CD14-positive monocyte (primary cell): ENCODE measurements around the gene PPM1B. TPM values are rescaled to one million over a fixed set of nuclear protein-coding genes. Genes with fewer than 3 reads are reported as not detected.

ENCODE experiments used
- DNase-seq, 3 donors: peaks; one replicate each; pipeline ENCODE4 v3.0.0-alpha.2; 2011 to 2022
- H2AFZ ChIP-seq: 2 replicates; pipeline ENCODE4 v1.6.0; 2012; ENCODE audit warnings: mild to moderate bottlenecking, low read depth, low read length, inconsistent platforms; ENCODE audit not compliant: insufficient read depth, poor library complexity, severe bottlenecking
- H3K27ac ChIP-seq, 2 donors: 1 replicate in 1 of 2; 2 replicates in 1 of 2; pipeline ENCODE4 v1.5.1; 2012 to 2013; ENCODE audit warnings: low read length in 2 of 2, control low read depth in 1 of 2, inconsistent platforms in 1 of 2, low read depth in 1 of 2, mild to moderate bottlenecking in 1 of 2
- H3K27me3 ChIP-seq, 2 donors: one replicate each; pipeline versions ENCODE4 v1.6.0 to v1.6.1; 2011 to 2013; ENCODE audit warnings: low read length in 2 of 2; ENCODE audit not compliant: control insufficient read depth in 2 of 2, insufficient read depth in 2 of 2
- H3K36me3 ChIP-seq, 2 donors: replicated peaks in 1 of 2; 1 replicate in 1 of 2; 2 replicates in 1 of 2; pipeline versions ENCODE4 v1.5.1 to v1.6.1; 2012 to 2013; ENCODE audit warnings: low read length in 2 of 2, control low read depth in 1 of 2, inconsistent platforms in 1 of 2, mild to moderate bottlenecking in 1 of 2; ENCODE audit not compliant: insufficient read depth in 2 of 2, control insufficient read depth in 1 of 2
- H3K4me1 ChIP-seq, 2 donors: 1 replicate in 1 of 2; 2 replicates in 1 of 2; pipeline versions ENCODE4 v1.5.1 to v1.6.1; 2012 to 2013; ENCODE audit warnings: low read length in 2 of 2, control low read depth in 1 of 2, inconsistent platforms in 1 of 2, mild to moderate bottlenecking in 1 of 2, moderate library complexity in 1 of 2; ENCODE audit not compliant: insufficient read depth in 2 of 2, control insufficient read depth in 1 of 2
- H3K4me2 ChIP-seq: replicated peaks from 2 replicates; pipeline ENCODE3; 2012; ENCODE audit warnings: low read length, moderate library complexity, mild to moderate bottlenecking; ENCODE audit not compliant: poor library complexity, severe bottlenecking; ENCODE audit errors: extremely low read depth
- H3K4me3 ChIP-seq, 3 experiments: fragments of 200-600 bp in 1 of 3; sonication (generic) in 1 of 3; replicated peaks in 1 of 3; 1 replicate in 2 of 3; 2 replicates in 1 of 3; pipeline ENCODE4 v1.5.1; 2011 to 2013; ENCODE audit warnings: low read length in 3 of 3, mild to moderate bottlenecking in 3 of 3, control low read depth in 2 of 3, low read depth in 2 of 3, inconsistent platforms in 1 of 3, moderate library complexity in 1 of 3
- H3K79me2 ChIP-seq: 2 replicates; pipeline ENCODE4 v1.6.0; 2012; ENCODE audit warnings: mild to moderate bottlenecking, control low read depth, inconsistent platforms, low read length, moderate library complexity; ENCODE audit not compliant: insufficient read depth
- H3K9ac ChIP-seq: 2 replicates; pipeline ENCODE4 v1.6.0; 2017; ENCODE audit warnings: low read length, mild to moderate bottlenecking; ENCODE audit not compliant: insufficient read depth, poor library complexity, severe bottlenecking
- H3K9me3 ChIP-seq, 2 donors: replicated peaks in 1 of 2; 1 replicate in 1 of 2; 2 replicates in 1 of 2; pipeline versions ENCODE4 v1.5.1 to v1.6.1; 2012 to 2013; ENCODE audit warnings: low read length in 2 of 2, control low read depth in 1 of 2; ENCODE audit not compliant: control insufficient read depth in 1 of 2, insufficient read depth in 1 of 2
- H4K20me1 ChIP-seq: 2 replicates; pipeline ENCODE4 v1.6.0; 2012; ENCODE audit warnings: mild to moderate bottlenecking, low read length, control low read depth, moderate library complexity; ENCODE audit not compliant: insufficient read depth
- H3K27ac Mint-ChIP-seq, 7 donors: one replicate each; pipeline ENCODE4 v1.8.0; 2020; ENCODE audit warnings: mild to moderate bottlenecking in 7 of 7, mixed read lengths in 7 of 7, moderate library complexity in 6 of 7, inconsistent platforms in 2 of 7
- H3K27me3 Mint-ChIP-seq, 3 donors: one replicate each; pipeline ENCODE4 v1.8.0; 2021 to 2022; ENCODE audit warnings: low read depth in 3 of 3, mild to moderate bottlenecking in 3 of 3, mixed read lengths in 3 of 3, moderate library complexity in 3 of 3, inconsistent platforms in 1 of 3
- H3K36me3 Mint-ChIP-seq, 2 donors: one replicate each; pipeline ENCODE4 v1.8.0; 2020; ENCODE audit warnings: mixed read lengths in 2 of 2, inconsistent platforms in 1 of 2, mild to moderate bottlenecking in 1 of 2
- H3K4me1 Mint-ChIP-seq: one replicate; pipeline ENCODE4 v1.8.0; 2020; ENCODE audit warnings: mild to moderate bottlenecking, mixed read lengths
- H3K4me3 Mint-ChIP-seq, 2 donors: one replicate each; pipeline ENCODE4 v1.8.0; 2020; ENCODE audit warnings: mild to moderate bottlenecking in 2 of 2, mixed read lengths in 2 of 2, moderate library complexity in 1 of 2
- H3K9me3 Mint-ChIP-seq, 7 donors: one replicate each; pipeline ENCODE4 v1.8.0; 2020 to 2022; ENCODE audit warnings: mixed read lengths in 7 of 7, mild to moderate bottlenecking in 6 of 7, moderate library complexity in 6 of 7, inconsistent platforms in 2 of 7
- CTCF ChIP-seq: fragments of 200-600 bp; IDR thresholded peaks from one replicate; pipeline ENCODE4 v1.8.0; 2022; ENCODE audit warnings: antibody characterized with exemption, mild to moderate bottlenecking
- WGBS: methylation state at CpG from one replicate; pipeline ENCODE4 v1.1.5; 2013; ENCODE audit warnings: missing lambda C conversion rate; ENCODE audit not compliant: insufficient coverage; 5-methylcytosine and 5-hydroxymethylcytosine counted together
- intact Hi-C, 2 donors: fragments of 100-400 bp; cut with micrococcal nuclease; formaldehyde crosslinking; loops; one replicate each; pipeline versions ENCODE4 v1.15.0 to v1.15.1; 2023
- polyA plus RNA-seq, 3 donors: library from polyadenylated mRNA; depleted of rRNA in 1 of 3; unstranded in 2 of 3; stranded (reverse) in 1 of 3; fragments of 300-500 nt in 2 of 3; fragments of >200 nt in 1 of 3; fragmentation: Illumina TruSeq in 2 of 3; gene quantifications; 1 replicate in 2 of 3; 2 replicates in 1 of 3; pipeline ENCODE4 v1.2.3, GENCODE V29; 2012 to 2021

Gene PPM1B
- polyA plus RNA-seq, 3 donors = 17.7 to 34.6 (median 24.9) TPM

GRCh38 chr2:44192646-44193045 is 24.0 kb downstream of the PPM1B start:
- no peak overlapping the region for H2AFZ ChIP-seq
- TF ChIP-seq CTCF = no peak
- H3K27me3 Mint-ChIP-seq = peaks cover 0 to 3% (median 0%) of the 10 kb centered on the region in 3 donors
- intact Hi-C loops = no loop called here
- DNase-seq = no peak
- H3K36me3 Mint-ChIP-seq = peaks cover 18 to 22% of the 10 kb centered on the region in 2 donors
- no peak overlapping the region for H3K4me2 ChIP-seq
- peak overlapping the region in 1 of 2 donors; percentile 41 for H3K27ac ChIP-seq
- no CpG with 5 or more reads among the region's 1 CpG for WGBS
- H3K27me3 ChIP-seq = no peaks in the 10 kb centered on the region
- H3K4me1 ChIP-seq = peaks cover 30 to 40% of the 10 kb centered on the region in 2 donors
- peaks cover 0 to 24% of the 10 kb centered on the region in 2 donors for H3K36me3 ChIP-seq
- peaks cover 94% of the 10 kb centered on the region for H4K20me1 ChIP-seq
- H3K4me3 ChIP-seq = no peak overlapping the region
- no peak overlapping the region for H3K4me3 Mint-ChIP-seq
- H3K9ac ChIP-seq = no peak overlapping the region
- H3K9me3 Mint-ChIP-seq = no peaks in the 10 kb centered on the region
- H3K4me1 Mint-ChIP-seq = peaks cover 47% of the 10 kb centered on the region
- peak overlapping the region in 1 of 7 donors; percentile 44 for H3K27ac Mint-ChIP-seq
- peaks cover 100% of the 10 kb centered on the region for H3K79me2 ChIP-seq
- H3K9me3 ChIP-seq = no peaks in the 10 kb centered on the region

GRCh38 chr2:44195714-44196113 is 27.0 kb downstream of the PPM1B start:
- intact Hi-C loops = no loop called here
- Histone ChIP-seq H3K4me3 (no peak overlapping the region), H4K20me1 (peaks cover 100% of the 10 kb centered on the region), H3K9me3 (no peaks in the 10 kb centered on the region), H2AFZ (no peak overlapping the region), H3K79me2 (peaks cover 100% of the 10 kb centered on the region), H3K4me2 (no peak overlapping the region), H3K36me3 (peaks cover 0 to 27% of the 10 kb centered on the region in 2 donors), H3K27me3 (no peaks in the 10 kb centered on the region), H3K4me1 (peaks cover 9 to 12% of the 10 kb centered on the region in 2 donors), H3K27ac (peak overlapping the region in 1 of 2 donors; percentile 12), H3K9ac (no peak overlapping the region)
- no peak overlapping the region for H3K4me3 Mint-ChIP-seq
- H3K9me3 Mint-ChIP-seq = no peaks in the 10 kb centered on the region
- no peak for TF ChIP-seq CTCF
- WGBS = no CpG with 5 or more reads among the region's 2 CpGs
- H3K4me1 Mint-ChIP-seq = peaks cover 23% of the 10 kb centered on the region
- H3K36me3 Mint-ChIP-seq = peaks cover 22 to 27% of the 10 kb centered on the region in 2 donors
- DNase-seq = no peak
- no peaks in the 10 kb centered on the region for H3K27me3 Mint-ChIP-seq
- H3K27ac Mint-ChIP-seq = peak overlapping the region in 1 of 7 donors; percentile 42
